ENCODE results near the gene INPP5D. TPM values are rescaled to one million over a fixed set of nuclear protein-coding genes. Genes with fewer than 3 reads are reported as not detected.

Gene INPP5D
- total RNA-seq, 2 experiments from 2014 or later = 79.5 to 92.6 TPM

GRCh38 chr2:233112329-233112728 lies 52.2 kb downstream of the INPP5D start:
- no peaks in the 10 kb centered on the region for H3K9me3 ChIP-seq (ENCODE audit: low read length)
- no peak overlapping the region for H3K4me2 ChIP-seq (ENCODE audit: low read length)
- CTCF ChIA-PET (ENCODE audit: unreplicated experiment) = no interaction called here
- no peak for TF ChIP-seq EZH2phosphoT487 (IDR thresholded peaks at IDR 0.05; ENCODE audit: borderline replicate concordance, low read depth, low read length)
- TF ChIP-seq CTCF (conservative IDR thresholded peaks at IDR 0.05; ENCODE audit: low read length) = no peak
- DNase-seq (ENCODE audit: low spot score) = no peak
- no peak overlapping the region for H3K27ac ChIP-seq (ENCODE audit: low read depth, low read length, poor library complexity, severe bottlenecking)
- H3K9me2 ChIP-seq (ENCODE audit: insufficient read depth, low read length) = no peaks in the 10 kb centered on the region
- no peak overlapping the region for H2AFZ ChIP-seq (ENCODE audit: low read length)
- H3K79me2 ChIP-seq (ENCODE audit: insufficient read depth, low read depth, low read length) = 0 out of 2 replicates have a peak, but pooled peaks cover 5% of the 10 kb centered on the region
- no peaks in the 10 kb centered on the region for H4K20me1 ChIP-seq (ENCODE audit: insufficient read depth, low read length)
- peaks cover 5% of the 10 kb centered on the region; the same call in 1 of the 2 replicates for H3K36me3 ChIP-seq (ENCODE audit: insufficient read depth, low read length)
- POLR2A ChIA-PET = interaction anchor here (1.8 kb wide), 1 partner anchor 11 kb away, joined by 13 read pairs; no protein-coding TSS in a partner anchor
- peaks cover 18% of the 10 kb centered on the region for H3K4me1 ChIP-seq (ENCODE audit: insufficient read depth, low read length, poor library complexity, severe bottlenecking)
- intact Hi-C loops (cut with micrococcal nuclease; ENCODE audit: unreplicated experiment) = no loop called here
- no peak overlapping the region for H3K4me3 ChIP-seq (ENCODE audit: low read depth, low read length, poor library complexity, severe bottlenecking)
- no TSS peak for BruUV-seq (replicated peaks)

- POLR2A ChIA-PET = interaction anchor here (1.8 kb wide), 1 partner anchor 12 kb away, joined by 13 read pairs; no protein-coding TSS in a partner anchor
- Histone ChIP-seq H2AFZ (ENCODE audit: low read length) (no peak overlapping the region), H3K4me1 (ENCODE audit: insufficient read depth, low read length, poor library complexity, severe bottlenecking) (peaks cover 12% of the 10 kb centered on the region), H3K9me2 (ENCODE audit: insufficient read depth, low read length) (no peaks in the 10 kb centered on the region), H3K79me2 (ENCODE audit: insufficient read depth, low read depth, low read length) (0 out of 2 replicates have a peak, but pooled peaks cover 5% of the 10 kb centered on the region), H3K9me3 (ENCODE audit: low read length) (no peaks in the 10 kb centered on the region), H3K36me3 (ENCODE audit: insufficient read depth, low read length) (peaks cover 8% of the 10 kb centered on the region; the same call in 1 of the 2 replicates), H3K27ac (ENCODE audit: low read depth, low read length, poor library complexity, severe bottlenecking) (no peak overlapping the region), H3K4me2 (ENCODE audit: low read length) (no peak overlapping the region), H3K4me3 (ENCODE audit: low read depth, low read length, poor library complexity, severe bottlenecking) (no peak overlapping the region), H4K20me1 (ENCODE audit: insufficient read depth, low read length) (no peaks in the 10 kb centered on the region)
- BruUV-seq (replicated peaks) = no TSS peak
- DNase-seq (ENCODE audit: low spot score) = no peak
- CTCF ChIA-PET (ENCODE audit: unreplicated experiment) = interaction anchor here (0.8 kb wide), 1 partner anchor 81 kb away, joined by 4 read pairs; no protein-coding TSS in a partner anchor
- intact Hi-C loops (cut with micrococcal nuclease; ENCODE audit: unreplicated experiment) = no loop called here
- TF ChIP-seq EZH2phosphoT487 (IDR thresholded peaks at IDR 0.05; ENCODE audit: borderline replicate concordance, low read depth, low read length) (no peak), CTCF (conservative IDR thresholded peaks at IDR 0.05; ENCODE audit: low read length) (no peak)
Measured at GRCh38 chr2:233112776-233113452, 52.8 kb downstream of the INPP5D start.

- no peak for DNase-seq (ENCODE audit: low spot score)
- Histone ChIP-seq H2AFZ (ENCODE audit: low read length) (no peak overlapping the region), H3K4me3 (ENCODE audit: low read depth, low read length, poor library complexity, severe bottlenecking) (no peak overlapping the region), H3K9me3 (ENCODE audit: low read length) (no peaks in the 10 kb centered on the region), H4K20me1 (ENCODE audit: insufficient read depth, low read length) (no peaks in the 10 kb centered on the region), H3K4me1 (ENCODE audit: insufficient read depth, low read length, poor library complexity, severe bottlenecking) (peaks cover 4% of the 10 kb centered on the region), H3K79me2 (ENCODE audit: insufficient read depth, low read depth, low read length) (0 out of 2 replicates have a peak, but pooled peaks cover 5% of the 10 kb centered on the region), H3K4me2 (ENCODE audit: low read length) (no peak overlapping the region), H3K36me3 (ENCODE audit: insufficient read depth, low read length) (peaks cover 12% of the 10 kb centered on the region; the same call in 1 of the 2 replicates), H3K27ac (ENCODE audit: low read depth, low read length, poor library complexity, severe bottlenecking) (no peak overlapping the region), H3K9me2 (ENCODE audit: insufficient read depth, low read length) (no peaks in the 10 kb centered on the region)
- ChIA-PET CTCF (ENCODE audit: unreplicated experiment) (no interaction called here), POLR2A (no interaction called here)
- no TSS peak for BruUV-seq (replicated peaks)
- intact Hi-C loops (cut with micrococcal nuclease; ENCODE audit: unreplicated experiment) = no loop called here
- no peak for TF ChIP-seq EZH2phosphoT487 (IDR thresholded peaks at IDR 0.05; ENCODE audit: borderline replicate concordance, low read depth, low read length)
- no peak for TF ChIP-seq CTCF (conservative IDR thresholded peaks at IDR 0.05; ENCODE audit: low read length)
Measured at GRCh38 chr2:233114421-233114861, 54.3 kb downstream of the INPP5D start.

Measured in OCI-LY7 (cell line).